Measurements from ENCODE around the gene PTPRJ. TPM values are rescaled to one million over a fixed set of nuclear protein-coding genes. Genes with fewer than 3 reads are reported as not detected.

The PTPRJ gene
- total and polyA plus RNA-seq, 2 donors (not counting 1 experiment from before 2014, with no cell fraction given): 5.3 to 5.8 TPM

GRCh38 chr11:48008951-48009270, 28.6 kb downstream of the PTPRJ start:
- Histone ChIP-seq H2AFZ (ENCODE audit: low read length) (no peak overlapping the region), H3K79me2 (ENCODE audit: control insufficient read depth, insufficient read depth, low read length) (peaks cover 21% of the 10 kb centered on the region), H3K27ac (ENCODE audit: insufficient read depth, low read length) (no peak overlapping the region), H3K4me1 (ENCODE audit: control insufficient read depth, extremely low read depth, insufficient read depth, low read length) (peaks cover 21% of the 10 kb centered on the region), H4K20me1 (ENCODE audit: control insufficient read depth, extremely low read depth, insufficient read depth, low read length) (no peaks in the 10 kb centered on the region), H3K9me3 (ENCODE audit: control insufficient read depth, insufficient read depth, low read depth, low read length) (no peaks in the 10 kb centered on the region), H3K27me3 (ENCODE audit: control insufficient read depth, insufficient read depth, low read length) (no peaks in the 10 kb centered on the region), H3K9ac (ENCODE audit: insufficient read depth, low read length) (no peak overlapping the region), H3K4me3 (replicated peaks in 1 of 4; ENCODE audit: control extremely low read depth in 1 of 4, insufficient read depth in 1 of 4, low read depth in 3 of 4, low read length in 4 of 4) (no peak overlapping the region), H3K4me2 (ENCODE audit: extremely low read depth, insufficient read depth, low read length) (no peak overlapping the region), H3K36me3 (ENCODE audit: control insufficient read depth, insufficient read depth, low read length) (no peaks in the 10 kb centered on the region)
- DNase-seq (ENCODE audit: low read depth in 2 of 2): no peak
- TF ChIP-seq CTCF (conservative IDR thresholded peaks at IDR 0.05 in 1 of 2, IDR thresholded peaks at IDR 0.05 in 1 of 2; ENCODE audit: low read depth in 1 of 2, low read length in 2 of 2): no peak
- no peak for TF ChIP-seq EZH2 (IDR thresholded peaks at IDR 0.05; ENCODE audit: low read length, missing control alignments)

GRCh38 chr11:48011102-48011797, 30.9 kb downstream of the PTPRJ start:
- H2AFZ ChIP-seq (ENCODE audit: low read length): no peak overlapping the region
- H3K4me3 ChIP-seq (replicated peaks in 1 of 4; ENCODE audit: control extremely low read depth in 1 of 4, insufficient read depth in 1 of 4, low read depth in 3 of 4, low read length in 4 of 4): no peak overlapping the region
- H4K20me1 ChIP-seq (ENCODE audit: control insufficient read depth, extremely low read depth, insufficient read depth, low read length): no peaks in the 10 kb centered on the region
- H3K36me3 ChIP-seq (ENCODE audit: control insufficient read depth, insufficient read depth, low read length): no peaks in the 10 kb centered on the region
- H3K27ac ChIP-seq (ENCODE audit: insufficient read depth, low read length): no peak overlapping the region
- no peak for TF ChIP-seq EZH2 (IDR thresholded peaks at IDR 0.05; ENCODE audit: low read length, missing control alignments)
- TF ChIP-seq CTCF (conservative IDR thresholded peaks at IDR 0.05 in 1 of 2, IDR thresholded peaks at IDR 0.05 in 1 of 2; ENCODE audit: low read depth in 1 of 2, low read length in 2 of 2): no peak
- no peak for DNase-seq (ENCODE audit: low read depth in 2 of 2)
- no peak overlapping the region for H3K9ac ChIP-seq (ENCODE audit: insufficient read depth, low read length)
- H3K79me2 ChIP-seq (ENCODE audit: control insufficient read depth, insufficient read depth, low read length): peaks cover 15% of the 10 kb centered on the region
- peaks cover 20% of the 10 kb centered on the region for H3K4me1 ChIP-seq (ENCODE audit: control insufficient read depth, extremely low read depth, insufficient read depth, low read length)
- H3K9me3 ChIP-seq (ENCODE audit: control insufficient read depth, insufficient read depth, low read depth, low read length): no peaks in the 10 kb centered on the region
- no peak overlapping the region for H3K4me2 ChIP-seq (ENCODE audit: extremely low read depth, insufficient read depth, low read length)
- H3K27me3 ChIP-seq (ENCODE audit: control insufficient read depth, insufficient read depth, low read length): no peaks in the 10 kb centered on the region

GRCh38 chr11:48011798-48012391, 31.5 kb downstream of the PTPRJ start:
- H4K20me1 ChIP-seq (ENCODE audit: control insufficient read depth, extremely low read depth, insufficient read depth, low read length): no peaks in the 10 kb centered on the region
- H3K79me2 ChIP-seq (ENCODE audit: control insufficient read depth, insufficient read depth, low read length): peaks cover 15% of the 10 kb centered on the region
- TF ChIP-seq EZH2 (IDR thresholded peaks at IDR 0.05; ENCODE audit: low read length, missing control alignments) (no peak), CTCF (conservative IDR thresholded peaks at IDR 0.05 in 1 of 2, IDR thresholded peaks at IDR 0.05 in 1 of 2; ENCODE audit: low read depth in 1 of 2, low read length in 2 of 2) (no peak)

More at GRCh38 chr11:48011798-48012391, 31.5 kb downstream of the PTPRJ start:
- Histone ChIP-seq H3K4me3 (replicated peaks in 1 of 4; ENCODE audit: control extremely low read depth in 1 of 4, insufficient read depth in 1 of 4, low read depth in 3 of 4, low read length in 4 of 4) (no peak overlapping the region), H3K4me2 (ENCODE audit: extremely low read depth, insufficient read depth, low read length) (no peak overlapping the region), H3K27me3 (ENCODE audit: control insufficient read depth, insufficient read depth, low read length) (no peaks in the 10 kb centered on the region), H3K36me3 (ENCODE audit: control insufficient read depth, insufficient read depth, low read length) (no peaks in the 10 kb centered on the region), H3K4me1 (ENCODE audit: control insufficient read depth, extremely low read depth, insufficient read depth, low read length) (peaks cover 16% of the 10 kb centered on the region), H3K9me3 (ENCODE audit: control insufficient read depth, insufficient read depth, low read depth, low read length) (no peaks in the 10 kb centered on the region), H3K27ac (ENCODE audit: insufficient read depth, low read length) (no peak overlapping the region), H2AFZ (ENCODE audit: low read length) (no peak overlapping the region), H3K9ac (ENCODE audit: insufficient read depth, low read length) (no peak overlapping the region)
- no peak for DNase-seq (ENCODE audit: low read depth in 2 of 2)
